ENCODE data around the gene SDK1. TPM values are rescaled to one million over a fixed set of nuclear protein-coding genes. Genes with fewer than 3 reads are reported as not detected.
A peak's percentile ranks its signal among the peaks of the same experiment; 100 is the strongest.

The SDK1 gene
- total RNA-seq, 1 donor from 2014 or later = 37.6 TPM

GRCh38 chr7:3426064-3426463, 125.0 kb downstream of the SDK1 start:
- Mint-ChIP-seq H3K27ac (no peak overlapping the region), H3K27me3 (no peaks in the 10 kb centered on the region), H3K36me3 (ENCODE audit: insufficient read depth) (peaks cover 5% of the 10 kb centered on the region), H3K4me3 (ENCODE audit: low read depth) (no peak overlapping the region), H3K9me3 (ENCODE audit: low read depth) (peaks cover 8% of the 10 kb centered on the region), H3K4me1 (ENCODE audit: low read depth) (peaks cover 7% of the 10 kb centered on the region)
- no peak for TF ChIP-seq CTCF (IDR thresholded peaks at IDR 0.05; ENCODE audit: unreplicated experiment)
- no peak for DNase-seq (ENCODE audit: low spot score, unreplicated experiment)

- DNase-seq (ENCODE audit: low spot score, unreplicated experiment) = no peak
- H3K4me1 Mint-ChIP-seq (ENCODE audit: low read depth) = peaks cover 7% of the 10 kb centered on the region
Measured at GRCh38 chr7:3427957-3428356, 126.9 kb downstream of the SDK1 start.

DNA sequence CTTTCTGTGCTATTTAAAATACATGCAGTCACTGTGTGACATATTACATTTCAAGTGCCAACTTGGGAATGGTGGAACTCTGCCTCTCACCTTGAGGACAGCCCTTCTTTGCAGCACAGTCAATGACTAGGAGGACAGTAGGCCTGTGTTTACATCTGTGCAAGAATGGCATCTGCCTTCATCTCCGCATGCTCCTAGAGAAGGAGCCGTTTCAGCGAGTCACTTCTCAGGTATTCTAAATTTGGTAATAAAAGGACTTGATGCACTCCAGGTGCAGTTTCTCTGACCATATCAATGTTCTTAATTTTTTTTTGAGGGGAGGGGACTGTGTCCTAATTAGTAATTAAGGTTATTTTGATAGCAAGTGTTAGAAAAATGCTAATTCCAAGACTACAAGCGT, 128.9 kb downstream of the SDK1 start:
- H3K36me3 Mint-ChIP-seq (ENCODE audit: insufficient read depth) = no peaks in the 10 kb centered on the region
- no peak for DNase-seq (ENCODE audit: low spot score, unreplicated experiment)
- H3K27ac Mint-ChIP-seq = no peak overlapping the region
- no peaks in the 10 kb centered on the region for H3K9me3 Mint-ChIP-seq (ENCODE audit: low read depth)
- H3K27me3 Mint-ChIP-seq = no peaks in the 10 kb centered on the region
- peaks cover 7% of the 10 kb centered on the region for H3K4me1 Mint-ChIP-seq (ENCODE audit: low read depth)
- no peak for TF ChIP-seq CTCF (IDR thresholded peaks at IDR 0.05; ENCODE audit: unreplicated experiment)
- H3K4me3 Mint-ChIP-seq (ENCODE audit: low read depth) = no peak overlapping the region

More at GRCh38 chr7:3427957-3428356, 126.9 kb downstream of the SDK1 start:
- Mint-ChIP-seq H3K9me3 (ENCODE audit: low read depth) (no peaks in the 10 kb centered on the region), H3K36me3 (ENCODE audit: insufficient read depth) (no peaks in the 10 kb centered on the region), H3K27me3 (no peaks in the 10 kb centered on the region), H3K4me3 (ENCODE audit: low read depth) (no peak overlapping the region), H3K27ac (no peak overlapping the region)
- no peak for TF ChIP-seq CTCF (IDR thresholded peaks at IDR 0.05; ENCODE audit: unreplicated experiment)

GRCh38 chr7:3430588-3430987, 129.5 kb downstream of the SDK1 start:
- H3K4me1 Mint-ChIP-seq (ENCODE audit: low read depth) = peaks cover 3% of the 10 kb centered on the region
- no peaks in the 10 kb centered on the region for H3K9me3 Mint-ChIP-seq (ENCODE audit: low read depth)
- peak overlapping the region; percentile 76 for H3K27ac Mint-ChIP-seq
- TF ChIP-seq CTCF (IDR thresholded peaks at IDR 0.05; ENCODE audit: unreplicated experiment) = peak; percentile 11
- no peak for DNase-seq (ENCODE audit: low spot score, unreplicated experiment)
- no peaks in the 10 kb centered on the region for H3K27me3 Mint-ChIP-seq
- H3K36me3 Mint-ChIP-seq (ENCODE audit: insufficient read depth) = no peaks in the 10 kb centered on the region
- no peak overlapping the region for H3K4me3 Mint-ChIP-seq (ENCODE audit: low read depth)

DNA sequence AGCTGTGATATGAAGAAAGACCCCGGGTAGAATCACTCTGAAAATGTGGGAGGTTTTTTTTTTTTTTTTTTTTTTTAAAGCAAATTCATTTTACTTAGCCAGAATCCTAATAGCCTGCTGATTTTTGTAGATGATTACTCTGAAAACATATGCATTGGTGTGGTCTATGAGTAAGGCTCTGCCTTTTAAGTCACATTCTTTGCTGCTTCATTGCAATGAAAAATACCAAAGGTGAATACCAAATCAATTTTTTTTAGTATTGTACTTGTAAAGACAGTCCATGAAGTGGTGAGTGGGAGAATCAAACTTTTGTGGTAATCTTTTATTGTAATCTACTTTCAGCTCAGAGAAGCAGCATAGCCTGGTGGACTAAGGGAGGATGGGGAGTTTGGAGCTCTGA, 130.3 kb downstream of the SDK1 start:
- Mint-ChIP-seq H3K27me3 (no peaks in the 10 kb centered on the region), H3K4me3 (ENCODE audit: low read depth) (no peak overlapping the region), H3K9me3 (ENCODE audit: low read depth) (no peaks in the 10 kb centered on the region), H3K4me1 (ENCODE audit: low read depth) (peaks cover 2% of the 10 kb centered on the region), H3K27ac (no peak overlapping the region), H3K36me3 (ENCODE audit: insufficient read depth) (no peaks in the 10 kb centered on the region)
- DNase-seq (ENCODE audit: low spot score, unreplicated experiment) = no peak
- no peak for TF ChIP-seq CTCF (IDR thresholded peaks at IDR 0.05; ENCODE audit: unreplicated experiment)
